HG03442 (cell line): ENCODE data around the gene NSF.
"Not testable (repeated sequence)": the region's sequence is repeated elsewhere in the genome, so short reads cannot be mapped to it uniquely, and the experiment has no call there.

ENCODE experiments used
- ATAC-seq: cut with Tn5 transposase; IDR thresholded peaks from one replicate; pipeline ENCODE4 v1.9.1; 2021; ENCODE audit warnings: mild to moderate bottlenecking, moderate library complexity; ENCODE audit not compliant: unreplicated experiment

NSF gene

DNA sequence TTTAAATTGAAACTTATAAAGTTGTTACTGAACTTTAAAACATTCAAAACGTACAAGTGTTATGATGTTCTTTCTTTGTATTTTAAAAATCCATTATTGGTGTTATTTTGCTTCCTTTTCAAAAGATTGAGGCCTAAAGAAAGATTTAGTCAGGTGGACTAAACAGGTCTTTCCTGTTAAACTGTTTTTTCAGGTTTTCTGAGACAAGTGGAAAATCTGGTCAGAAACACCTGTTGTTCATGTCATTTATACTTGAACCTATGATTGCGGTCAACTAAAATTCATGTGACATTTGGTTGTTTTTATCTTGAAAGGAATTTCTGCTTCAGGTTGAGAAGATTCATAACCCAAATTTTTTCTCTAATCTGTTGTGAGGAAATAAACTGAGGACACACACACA lies 108.5 kb downstream of the NSF start:
- ATAC-seq = not testable (repeated sequence)

DNA sequence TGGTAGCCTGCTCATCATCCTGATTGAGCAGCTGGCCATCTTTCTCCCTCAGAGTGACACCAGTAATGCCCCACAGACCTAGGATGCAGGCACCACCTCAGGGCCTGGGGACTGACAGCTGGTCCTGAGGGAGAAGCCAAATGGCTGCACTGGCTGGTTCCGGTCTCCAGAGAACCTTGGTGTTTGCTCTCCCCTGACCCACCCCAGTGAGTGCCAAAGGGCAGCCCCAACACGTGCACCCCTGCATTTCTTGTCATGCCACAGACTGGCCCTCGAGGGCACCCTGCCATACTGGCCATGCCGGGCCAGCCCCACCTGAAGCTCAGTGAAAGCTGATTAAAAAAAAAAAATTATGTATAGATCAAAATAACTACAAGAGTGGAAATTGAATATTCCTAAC lies 127.5 kb downstream of the NSF start:
- no peak for ATAC-seq

DNA sequence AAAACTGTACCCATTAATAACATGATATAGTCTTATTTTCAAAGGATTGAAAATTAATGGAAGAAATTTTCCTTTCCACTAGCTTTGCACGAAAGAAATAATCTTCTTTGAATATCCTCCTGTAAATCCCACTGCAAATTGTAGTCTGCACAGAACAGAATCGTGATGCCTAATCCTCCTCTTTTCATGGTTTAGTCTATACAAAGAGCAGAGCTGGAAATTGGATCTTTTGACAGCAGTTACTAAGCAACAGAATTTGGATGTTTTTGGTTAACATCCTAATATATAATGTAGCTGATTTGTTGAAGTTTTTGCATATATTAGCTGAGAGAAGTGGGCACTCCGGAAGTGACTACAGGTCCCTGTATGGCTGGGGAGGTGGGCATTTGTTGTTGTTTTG lies 129.4 kb downstream of the NSF start:
- no peak for ATAC-seq

DNA sequence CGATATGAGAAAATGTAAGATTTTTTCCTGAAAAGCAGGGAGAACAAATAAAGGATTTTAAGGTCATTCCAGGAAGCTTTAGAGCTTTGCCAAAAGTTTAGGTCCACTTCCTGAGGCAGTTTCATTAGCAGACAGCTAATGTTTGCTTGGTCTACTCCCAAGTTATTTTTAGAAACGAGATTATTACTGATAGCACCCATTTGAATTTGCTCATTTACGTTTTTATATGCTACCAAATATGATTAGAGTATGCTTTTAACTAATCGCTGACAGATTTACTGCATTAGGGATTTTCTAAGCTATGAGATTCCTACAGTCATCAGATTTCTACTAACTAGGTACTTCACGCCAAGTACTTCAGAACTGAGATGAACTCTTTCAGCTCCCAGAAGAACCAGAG lies 129.9 kb downstream of the NSF start:
- ATAC-seq = no peak

DNA sequence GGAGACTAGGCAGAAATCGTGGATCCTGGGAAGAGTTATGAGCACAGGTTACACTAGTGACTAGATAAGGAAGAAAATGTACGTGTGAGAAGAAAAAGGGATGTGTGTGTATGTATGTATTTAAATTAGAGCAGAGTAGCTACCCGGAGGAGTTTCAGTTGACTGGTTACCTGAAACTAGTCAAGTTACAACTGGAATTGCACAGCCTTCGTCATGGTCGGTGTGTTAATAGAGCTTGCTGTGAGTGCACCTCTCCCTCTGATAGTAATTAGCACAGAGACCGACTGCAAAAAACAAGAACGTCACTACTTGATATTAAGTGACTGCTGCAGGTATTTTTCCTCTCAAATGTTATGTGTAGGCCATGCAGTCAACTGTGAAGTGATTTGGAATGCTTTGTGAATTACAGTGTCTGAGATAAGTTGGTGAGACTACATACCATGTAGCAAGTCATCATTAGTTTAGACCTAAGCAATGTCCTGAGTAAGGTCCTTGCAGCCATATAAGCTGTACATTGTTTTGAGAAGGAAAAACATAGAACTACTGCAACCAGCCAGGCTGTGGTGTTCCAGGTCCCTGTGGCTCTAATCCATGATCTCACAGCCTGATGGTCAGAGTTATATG lies 132.3 kb downstream of the NSF start:
- ATAC-seq = no peak

DNA sequence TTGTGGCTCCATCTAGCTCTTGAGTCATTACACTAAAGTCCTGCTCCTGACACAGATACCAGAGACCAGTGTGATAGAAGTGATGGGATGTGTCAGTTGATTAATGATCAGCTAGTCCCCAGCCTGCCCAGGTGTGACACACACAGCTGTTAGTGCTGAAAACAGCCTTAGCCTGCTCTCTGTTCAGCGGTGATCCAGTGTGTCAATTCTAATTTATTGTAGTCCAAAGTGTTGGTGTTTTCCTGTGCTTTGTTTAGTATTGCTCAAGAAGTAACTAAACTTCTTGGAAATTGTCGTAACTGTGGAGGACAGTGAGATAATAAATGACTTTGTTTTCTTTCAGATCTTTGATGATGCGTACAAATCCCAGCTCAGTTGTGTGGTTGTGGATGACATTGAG lies 135.7 kb downstream of the NSF start:
- no peak for ATAC-seq

DNA sequence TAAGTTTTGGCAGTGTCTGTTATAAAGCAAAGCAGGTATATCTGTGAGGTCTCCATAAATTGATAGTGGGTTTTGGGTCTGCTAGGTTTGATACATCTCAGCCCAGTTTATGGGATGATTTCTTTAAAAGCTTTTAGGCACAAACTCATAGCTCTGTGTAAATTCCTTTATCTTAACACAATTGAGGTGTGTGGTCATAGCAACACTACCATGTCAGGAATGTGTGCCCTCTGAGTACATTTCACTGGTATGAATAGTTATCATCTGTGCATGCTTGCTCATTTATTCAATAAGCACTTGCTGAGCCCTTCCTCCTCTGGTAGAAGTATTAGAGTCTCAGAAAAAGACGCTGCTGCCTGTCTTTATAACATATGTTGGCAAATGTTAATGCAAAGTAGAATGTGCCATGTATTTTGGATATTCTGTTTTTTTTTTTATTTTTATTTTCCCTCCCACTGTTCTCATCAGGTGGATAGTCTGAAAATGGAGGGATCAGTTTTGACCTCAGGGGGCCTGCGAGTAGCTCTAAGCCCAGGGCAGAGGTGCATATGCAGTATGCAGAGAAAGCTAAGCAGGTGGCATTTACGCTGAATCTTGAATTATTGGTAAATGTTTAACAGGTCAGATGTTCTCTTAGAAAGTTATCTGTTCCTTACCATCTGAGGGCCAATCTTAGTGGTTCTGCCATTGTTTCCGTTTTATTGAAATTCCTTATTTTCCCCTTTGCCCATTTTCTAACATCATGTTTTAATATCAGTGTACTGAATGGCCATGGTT lies 137.3 kb downstream of the NSF start:
- ATAC-seq = no peak

DNA sequence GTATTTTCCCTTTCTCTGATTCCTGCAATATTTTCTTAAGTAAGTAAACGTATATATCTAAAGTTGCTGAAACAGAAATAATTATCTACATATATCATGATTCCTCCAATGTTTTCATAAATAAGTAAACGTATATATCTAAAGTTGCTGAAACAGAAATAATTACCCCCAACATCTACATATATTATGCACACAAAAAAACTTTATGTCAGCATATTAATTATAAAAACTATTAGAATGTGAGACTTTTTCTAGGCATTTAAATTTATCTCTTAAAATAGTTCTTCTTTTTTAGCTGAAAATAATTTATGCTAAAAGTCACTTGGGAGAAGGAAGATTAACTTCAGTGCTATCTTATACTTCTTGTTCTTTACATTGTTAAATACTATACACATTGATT lies 139.6 kb downstream of the NSF start:
- no peak for ATAC-seq

DNA sequence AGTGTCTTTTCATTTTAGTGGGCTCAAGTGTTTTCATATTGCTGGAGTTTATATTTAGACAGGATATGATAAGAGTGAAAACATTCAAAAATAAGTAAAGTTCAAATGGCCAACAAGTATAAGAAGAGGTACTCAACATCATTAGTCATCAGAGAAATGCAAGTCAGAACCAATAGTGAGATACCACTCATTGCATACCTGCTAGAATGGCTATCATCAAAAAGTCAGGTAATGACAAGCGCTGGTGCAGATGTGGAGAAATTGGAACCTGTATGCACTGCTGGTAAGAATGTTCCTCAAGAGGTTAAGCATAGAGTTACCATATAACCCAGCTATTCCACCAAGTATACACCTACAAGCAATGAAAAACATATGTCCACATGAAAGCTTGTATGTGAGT lies 140.2 kb downstream of the NSF start:
- ATAC-seq = no peak

DNA sequence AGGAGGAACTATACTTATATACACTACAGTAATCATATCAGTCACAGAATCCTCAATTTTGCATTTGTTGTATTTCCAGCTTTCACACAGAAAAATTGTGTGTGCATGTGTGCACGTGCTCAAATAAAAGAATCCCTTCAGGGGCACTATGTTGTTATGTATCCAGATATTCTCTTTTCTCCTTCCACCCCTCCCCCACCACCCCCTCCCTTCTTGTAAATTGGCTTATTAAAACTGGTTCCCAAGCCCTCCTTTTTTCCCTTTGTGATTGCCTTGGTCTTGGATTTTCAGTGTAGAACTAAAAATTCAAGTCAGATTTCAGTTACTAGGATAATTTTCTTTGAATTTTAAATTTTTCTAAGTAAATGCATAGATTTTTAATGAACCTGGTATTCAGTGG lies 141.7 kb downstream of the NSF start:
- no peak for ATAC-seq

DNA sequence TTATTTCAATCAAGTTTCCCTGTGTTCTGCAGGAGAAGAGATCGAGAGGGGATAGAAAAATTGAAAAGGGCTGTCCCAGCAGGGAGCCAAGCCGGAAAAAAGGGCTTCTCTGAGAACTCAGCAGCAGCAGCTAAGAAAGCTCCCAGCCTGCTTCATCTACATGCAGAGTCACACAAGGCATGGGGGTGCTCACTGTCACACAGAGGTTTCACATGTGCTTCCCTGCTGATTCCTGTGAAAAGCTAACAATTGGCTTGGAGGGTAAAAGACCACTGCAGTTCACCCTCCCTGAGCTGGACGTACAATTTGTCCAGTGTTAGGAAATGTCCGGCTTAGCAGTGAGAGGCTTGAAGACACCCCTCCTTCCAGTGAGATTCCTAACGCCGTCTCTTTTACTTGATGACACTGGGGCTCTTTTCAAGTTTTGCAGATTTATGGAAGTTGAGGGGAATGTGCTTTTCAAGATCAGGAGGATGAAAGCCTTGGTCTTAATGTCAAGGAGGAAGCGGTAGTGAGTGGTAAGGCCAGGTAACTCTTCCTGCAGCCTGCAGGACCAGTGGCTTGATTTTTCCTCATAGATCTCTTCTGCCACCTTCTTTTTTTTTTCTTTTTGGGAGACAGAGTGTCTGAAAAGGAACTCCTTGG lies 142.4 kb downstream of the NSF start:
- ATAC-seq = no peak

DNA sequence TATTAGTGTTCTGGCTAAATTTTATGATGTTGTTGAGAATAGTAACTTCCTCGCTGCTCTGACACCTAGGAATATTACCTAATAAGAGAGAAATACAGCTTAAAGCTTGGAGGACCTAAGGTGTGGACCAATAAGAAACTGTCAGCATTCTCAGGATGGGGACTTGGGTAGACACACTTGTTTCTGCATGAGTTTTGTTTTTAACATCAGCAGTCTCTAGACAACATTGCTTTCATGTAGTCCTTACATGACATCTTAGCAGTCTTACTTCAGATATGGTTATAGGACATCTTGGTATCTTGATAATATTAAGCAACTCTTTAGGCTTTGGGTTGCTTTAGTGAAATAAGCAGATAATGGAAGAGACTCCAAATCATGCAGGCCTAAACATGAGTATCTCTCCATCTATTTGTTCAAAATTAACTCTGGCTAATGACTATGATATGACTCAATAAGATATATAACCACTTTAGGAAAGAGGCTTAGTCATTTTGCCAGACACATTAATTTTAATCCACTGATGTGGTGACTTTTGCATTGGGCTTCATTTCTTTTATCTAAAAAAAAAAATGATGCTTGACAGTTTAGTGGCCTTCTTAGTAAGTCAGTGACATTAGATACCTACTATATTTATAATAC lies 143.5 kb downstream of the NSF start:
- no peak for ATAC-seq

DNA sequence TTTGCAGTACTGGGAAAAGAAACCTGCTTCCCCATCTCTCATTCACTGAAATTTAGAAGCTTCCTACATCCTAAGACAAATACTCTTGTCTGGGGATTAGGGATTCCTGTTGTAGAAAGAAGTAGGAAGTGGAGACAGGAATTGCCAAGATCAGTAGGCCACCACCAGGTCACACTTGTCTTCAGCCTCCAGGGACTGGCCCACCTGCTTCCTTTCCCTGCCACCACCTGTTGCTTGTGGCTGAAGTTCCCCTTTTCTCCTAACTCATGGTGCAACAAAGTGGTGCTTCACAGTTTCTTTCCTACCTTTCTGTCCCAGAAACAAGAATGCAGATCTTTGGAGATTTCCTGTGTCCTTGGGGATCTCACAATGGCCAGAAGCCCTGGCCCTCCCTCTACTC lies 145.6 kb downstream of the NSF start:
- ATAC-seq = no peak

DNA sequence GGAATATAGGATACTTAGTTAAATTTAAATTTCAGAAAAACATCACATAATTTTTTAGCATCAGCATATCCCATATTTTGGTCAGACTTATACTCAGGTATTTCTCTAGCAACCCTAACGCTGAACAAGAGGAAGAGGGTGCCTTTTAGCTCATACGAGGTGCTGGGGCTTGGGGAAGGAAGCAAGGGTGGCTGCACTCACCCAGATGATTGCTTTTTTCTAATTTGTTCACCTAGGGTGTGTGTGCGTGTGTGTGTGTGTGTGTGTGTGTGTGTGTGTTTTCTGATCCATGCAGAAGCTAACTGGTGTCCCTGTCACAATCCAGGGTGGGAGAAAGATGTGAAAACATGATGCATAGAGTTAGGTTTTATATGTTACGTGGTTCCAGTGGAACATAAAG lies 146.9 kb downstream of the NSF start:
- ATAC-seq = no peak

DNA sequence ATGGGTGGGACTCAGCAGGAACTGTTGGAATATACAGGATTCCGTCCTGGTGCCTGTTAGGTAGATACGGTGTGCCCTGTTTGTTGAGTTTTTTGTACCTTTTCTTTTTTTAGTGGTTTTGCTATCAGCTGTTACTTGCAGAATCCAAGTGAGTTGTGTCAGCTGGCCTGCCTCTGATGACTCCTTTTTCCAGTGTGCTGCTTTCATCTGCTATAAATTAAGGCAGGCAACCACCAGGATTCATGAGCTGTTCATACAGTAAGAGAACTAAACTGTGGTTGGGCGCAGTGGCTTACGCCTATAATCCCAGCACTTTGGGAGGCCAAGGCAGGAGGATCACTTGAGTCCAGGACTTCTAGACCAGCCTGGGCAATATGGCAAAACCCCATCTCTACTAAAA lies 148.1 kb downstream of the NSF start:
- ATAC-seq = no peak

DNA sequence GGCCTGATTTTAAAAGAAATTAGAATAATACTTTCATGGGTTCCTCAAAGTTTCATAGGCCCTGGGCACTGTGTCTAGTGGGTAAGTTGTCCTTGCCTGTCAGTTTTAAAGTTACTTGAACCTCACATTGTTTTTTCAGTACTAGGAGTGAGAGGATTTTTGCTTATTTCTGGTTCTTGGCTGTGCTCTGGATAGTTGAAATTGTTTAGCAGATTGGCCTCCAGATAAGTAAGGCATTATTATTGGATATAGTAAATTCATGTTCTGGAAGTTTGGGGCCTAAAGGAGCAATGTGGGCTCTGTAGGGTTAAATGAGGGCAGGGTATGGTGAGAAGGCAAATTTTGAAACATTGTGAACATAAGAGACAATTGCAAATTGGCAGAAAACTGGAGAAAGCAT lies 149.5 kb downstream of the NSF start:
- no peak for ATAC-seq

DNA sequence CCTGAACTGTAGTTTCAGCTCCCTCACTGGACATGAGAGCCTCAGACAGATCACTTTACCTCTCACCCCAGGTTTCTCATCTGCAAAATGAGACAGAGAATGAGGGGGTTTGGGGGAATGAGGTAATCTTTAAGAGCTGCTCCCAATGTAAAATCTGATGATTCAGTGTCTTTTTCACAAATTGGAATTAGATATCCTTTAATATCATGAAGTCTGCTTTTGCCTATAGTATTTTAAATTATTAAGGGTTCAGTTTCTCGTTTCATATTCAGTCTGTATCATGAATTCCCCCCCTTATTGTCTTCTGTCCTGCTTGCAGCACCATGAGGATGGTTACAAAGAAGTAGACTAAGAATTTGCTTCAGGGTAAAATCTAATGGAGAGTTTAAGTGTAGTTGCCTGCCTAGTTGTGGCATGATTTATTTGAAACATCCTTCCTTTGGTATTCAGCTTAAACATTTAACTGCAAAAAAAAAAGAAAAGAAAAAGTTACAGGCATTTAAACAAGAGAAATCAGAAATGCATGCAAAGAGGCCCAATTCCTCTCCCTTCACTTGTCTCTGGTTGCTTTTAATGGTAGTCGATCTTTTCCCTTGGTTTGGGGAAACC lies 150.8 kb downstream of the NSF start:
- no peak for ATAC-seq

DNA sequence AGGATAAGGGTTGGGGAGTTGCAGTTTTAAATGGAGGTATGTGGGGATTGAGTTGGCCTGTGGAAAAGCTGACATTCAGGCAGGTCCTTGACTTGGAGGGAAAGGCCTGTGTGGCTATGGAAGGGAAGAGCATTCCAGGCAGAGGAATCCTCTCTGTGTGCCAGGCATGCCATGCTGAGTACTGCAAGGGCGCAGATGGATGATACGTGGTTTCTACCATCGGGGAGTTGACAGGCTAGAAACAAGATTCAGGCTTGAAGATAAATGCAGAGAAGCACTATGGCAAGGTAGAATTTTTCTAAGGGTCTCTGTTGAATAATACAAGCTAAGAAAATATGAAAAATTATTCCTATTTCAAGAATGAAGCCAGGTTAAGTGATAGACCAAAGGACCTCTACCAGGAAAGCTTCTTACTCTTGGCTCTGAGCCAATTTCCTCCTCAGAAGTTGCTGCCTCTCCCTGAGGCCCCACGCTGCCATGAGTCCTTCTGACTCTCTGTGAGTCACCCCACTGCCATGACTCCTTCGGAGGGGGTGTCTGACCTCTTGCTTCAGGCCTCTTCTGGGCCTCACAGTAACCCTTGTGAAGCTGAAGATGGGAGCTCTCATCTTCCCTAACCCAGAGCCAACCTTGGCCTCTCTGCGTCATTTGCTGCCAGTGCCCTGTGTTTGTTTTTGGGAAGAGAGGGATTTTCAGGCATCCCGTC lies 152.2 kb downstream of the NSF start:
- no peak for ATAC-seq

DNA sequence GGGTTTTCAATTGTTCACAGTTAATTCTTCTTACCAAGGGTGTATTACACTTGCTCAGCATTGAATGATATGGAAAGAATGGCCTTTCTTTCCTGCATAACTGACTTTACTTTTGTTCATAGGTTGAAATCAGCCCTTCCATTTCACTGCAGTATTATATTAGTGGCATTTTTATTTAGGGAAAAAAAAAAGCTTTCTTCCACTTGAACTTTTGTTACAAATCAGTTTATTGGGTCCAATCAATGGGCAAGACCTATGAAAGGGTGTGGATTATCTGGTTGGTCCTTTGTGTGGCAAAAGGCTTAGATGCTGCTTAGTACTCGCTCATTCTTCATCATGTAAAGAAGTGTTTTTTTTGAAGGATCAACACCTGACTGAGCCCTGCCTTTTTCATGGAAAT lies 154.0 kb downstream of the NSF start:
- ATAC-seq = no peak

DNA sequence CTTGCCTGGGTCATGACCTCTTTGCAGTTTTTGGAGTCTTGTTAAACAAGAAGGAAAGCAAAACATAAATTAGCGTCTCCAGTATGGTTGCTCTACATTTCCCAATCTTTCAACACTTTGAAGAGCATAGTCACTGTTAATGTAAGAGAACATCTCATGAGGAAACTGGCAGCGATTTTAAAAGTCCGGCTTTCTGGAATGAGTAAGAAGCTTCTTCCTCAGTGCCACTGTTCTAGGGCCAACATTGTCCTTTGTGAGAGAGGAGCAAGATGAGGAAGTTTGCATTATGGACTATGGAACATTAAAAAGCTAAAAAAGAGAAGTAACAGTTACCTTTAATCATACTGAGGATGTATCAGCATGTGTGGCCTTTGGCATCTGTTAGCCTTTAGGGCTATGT lies 154.9 kb downstream of the NSF start:
- ATAC-seq = no peak

DNA sequence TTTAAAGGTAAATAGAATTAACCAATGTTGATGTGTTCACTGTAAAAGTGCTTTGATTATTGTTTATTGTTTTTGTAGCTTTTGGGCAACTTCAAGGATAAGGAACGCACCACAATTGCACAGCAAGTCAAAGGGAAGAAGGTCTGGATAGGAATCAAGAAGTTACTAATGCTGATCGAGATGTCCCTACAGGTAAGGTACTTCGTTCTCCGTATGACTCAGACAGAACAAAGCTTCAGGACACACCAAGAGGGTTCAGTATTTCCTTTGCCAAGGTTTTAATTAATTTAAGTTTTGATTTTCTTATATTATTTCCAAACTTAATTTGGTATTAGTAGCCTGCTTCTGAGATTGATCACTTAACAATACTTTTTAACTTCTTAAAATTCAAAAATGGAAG lies 161.0 kb downstream of the NSF start:
- ATAC-seq = no peak
